ENCODE results near the gene SLFN11.
"Not testable (repeated sequence)": the region's sequence is repeated elsewhere in the genome, so short reads cannot be mapped to it uniquely, and the experiment has no call there.

SLFN11 gene, protein sequence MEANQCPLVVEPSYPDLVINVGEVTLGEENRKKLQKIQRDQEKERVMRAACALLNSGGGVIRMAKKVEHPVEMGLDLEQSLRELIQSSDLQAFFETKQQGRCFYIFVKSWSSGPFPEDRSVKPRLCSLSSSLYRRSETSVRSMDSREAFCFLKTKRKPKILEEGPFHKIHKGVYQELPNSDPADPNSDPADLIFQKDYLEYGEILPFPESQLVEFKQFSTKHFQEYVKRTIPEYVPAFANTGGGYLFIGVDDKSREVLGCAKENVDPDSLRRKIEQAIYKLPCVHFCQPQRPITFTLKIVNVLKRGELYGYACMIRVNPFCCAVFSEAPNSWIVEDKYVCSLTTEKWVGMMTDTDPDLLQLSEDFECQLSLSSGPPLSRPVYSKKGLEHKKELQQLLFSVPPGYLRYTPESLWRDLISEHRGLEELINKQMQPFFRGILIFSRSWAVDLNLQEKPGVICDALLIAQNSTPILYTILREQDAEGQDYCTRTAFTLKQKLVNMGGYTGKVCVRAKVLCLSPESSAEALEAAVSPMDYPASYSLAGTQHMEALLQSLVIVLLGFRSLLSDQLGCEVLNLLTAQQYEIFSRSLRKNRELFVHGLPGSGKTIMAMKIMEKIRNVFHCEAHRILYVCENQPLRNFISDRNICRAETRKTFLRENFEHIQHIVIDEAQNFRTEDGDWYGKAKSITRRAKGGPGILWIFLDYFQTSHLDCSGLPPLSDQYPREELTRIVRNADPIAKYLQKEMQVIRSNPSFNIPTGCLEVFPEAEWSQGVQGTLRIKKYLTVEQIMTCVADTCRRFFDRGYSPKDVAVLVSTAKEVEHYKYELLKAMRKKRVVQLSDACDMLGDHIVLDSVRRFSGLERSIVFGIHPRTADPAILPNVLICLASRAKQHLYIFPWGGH

GRCh38 chr17:35373534-35373983 lies at the start of gene SLFN11:
Gene SLFN11, minus strand, starts transcription at chr17:35373621. Its CDS starts 9,814 bp downstream, at chr17:35363807.
- DNase-seq = peak; percentile 84 to 89

- not testable (repeated sequence) for DNase-seq
These were observed 47.6 kb upstream of the SLFN11 start for GRCh38 chr17:35421069-35421468.

DNA sequence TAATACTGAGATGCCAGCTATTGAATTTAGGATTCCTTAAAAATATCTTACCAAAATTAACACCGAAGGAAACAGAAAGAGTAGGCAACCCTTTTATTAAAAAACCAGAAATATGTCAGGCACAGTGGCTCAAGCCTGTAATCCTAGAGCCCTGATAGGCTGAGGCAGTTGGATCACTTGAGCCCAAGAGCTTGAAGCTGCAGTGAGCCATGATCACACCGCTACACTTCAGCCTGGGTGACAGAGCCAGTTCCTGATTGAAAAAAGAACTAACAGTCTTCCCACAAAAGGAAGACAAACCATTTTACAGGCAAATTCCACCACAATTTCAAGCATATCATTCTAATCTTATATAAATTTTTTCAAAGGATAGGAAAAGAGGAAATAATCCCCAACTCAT lies 43.2 kb upstream of the SLFN11 start:
- no peak for DNase-seq

DNA sequence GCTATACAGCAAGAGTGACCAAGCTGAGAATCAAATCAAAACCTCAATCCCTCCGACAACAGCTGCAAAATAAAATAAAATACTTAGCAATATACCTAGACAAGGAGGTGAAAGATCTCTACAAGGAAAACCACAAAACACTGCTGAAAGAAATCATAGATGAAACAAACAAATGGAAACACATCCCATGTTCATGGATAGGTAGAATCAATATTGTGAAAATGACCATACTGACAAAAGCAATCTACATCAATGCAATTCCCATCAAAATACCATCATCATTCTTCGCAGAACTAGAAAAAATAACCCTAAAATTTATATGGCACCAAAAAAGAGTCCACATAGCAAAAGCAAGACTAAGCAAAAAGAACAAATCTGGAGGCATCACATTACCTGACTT lies 41.3 kb upstream of the SLFN11 start:
- DNase-seq = not testable (repeated sequence)

- DNase-seq = no peak
These were observed 40.8 kb upstream of the SLFN11 start for GRCh38 chr17:35414247-35414646.

GRCh38 chr17:35407531-35407930 lies 34.1 kb upstream of the SLFN11 start:
- DNase-seq = no peak

DNA sequence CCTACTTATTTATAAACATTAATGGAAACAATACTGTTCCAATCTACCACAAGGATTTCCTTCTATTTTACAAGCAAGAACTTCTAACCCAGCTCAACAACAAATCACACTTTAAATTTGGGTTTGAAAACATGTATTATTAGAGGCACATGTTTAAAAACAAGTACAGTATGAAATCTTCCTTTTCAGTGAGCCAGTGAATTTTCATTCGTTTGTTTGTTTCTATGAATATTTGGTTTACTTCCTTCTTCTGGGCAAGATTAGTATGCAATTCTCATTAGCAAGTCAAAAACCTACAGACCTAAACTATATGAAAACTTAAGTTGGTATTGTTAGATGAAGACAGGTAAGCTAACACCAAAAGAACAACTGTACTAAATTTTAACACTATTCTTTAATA lies 33.1 kb upstream of the SLFN11 start:
- no peak for DNase-seq

DNA sequence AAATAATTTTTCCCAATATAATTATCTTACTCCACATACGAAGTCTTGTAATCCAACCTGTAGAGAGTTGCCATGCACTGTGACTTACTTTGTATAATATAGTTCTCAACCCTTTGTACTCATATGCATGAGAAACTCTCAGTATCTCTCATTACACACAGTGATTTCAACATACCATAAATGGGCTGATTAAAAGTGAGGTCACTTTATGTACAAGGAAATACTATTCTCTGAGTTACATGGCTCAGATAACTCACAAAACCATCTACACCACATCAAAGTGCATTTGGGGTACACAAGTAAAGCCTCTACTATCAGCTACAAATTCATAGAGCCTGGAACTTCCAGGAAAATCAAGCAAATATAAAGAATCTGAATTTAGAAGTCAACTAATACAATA lies 30.9 kb upstream of the SLFN11 start:
- no peak for DNase-seq

- DNase-seq = not testable (repeated sequence)
These were observed 20.4 kb upstream of the SLFN11 start for GRCh38 chr17:35393783-35394182.

DNA sequence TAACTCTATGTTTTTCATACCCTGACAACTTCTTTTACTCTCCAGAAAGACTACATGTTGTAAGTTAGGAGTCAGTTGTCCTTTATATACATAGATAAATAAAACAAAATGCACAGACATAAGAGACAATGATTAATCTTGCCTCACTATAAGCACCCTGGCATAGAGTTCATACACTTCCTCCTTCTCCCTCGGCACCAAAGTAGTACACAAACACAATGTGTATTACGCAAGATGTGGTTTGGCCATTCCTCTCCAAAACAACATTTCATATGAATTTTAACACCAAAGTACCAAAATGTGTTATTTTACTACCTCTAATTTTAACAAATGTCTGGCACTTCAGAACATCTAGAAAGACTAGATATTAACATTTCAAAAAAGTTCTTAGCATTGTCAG lies 17.2 kb upstream of the SLFN11 start:
- no peak for DNase-seq

DNA sequence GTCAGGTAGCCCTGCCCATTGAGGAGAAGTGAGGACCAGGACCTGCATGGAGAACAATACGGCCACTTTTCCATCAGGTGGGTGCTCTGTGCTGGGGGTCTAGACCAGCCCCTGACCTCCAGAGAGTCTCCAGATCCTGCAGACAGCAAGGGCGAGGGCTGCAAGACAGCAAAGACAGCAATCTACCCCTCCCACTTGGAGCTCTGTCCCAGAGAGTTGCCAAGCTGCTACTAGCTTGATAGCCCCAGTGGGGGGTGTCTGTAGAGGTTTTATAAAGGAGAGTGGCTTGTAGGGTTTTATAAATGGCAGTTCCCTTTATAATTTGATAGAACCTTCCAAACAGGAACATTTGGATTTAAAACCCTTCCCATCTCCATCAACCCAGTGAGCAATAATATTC lies 16.7 kb upstream of the SLFN11 start:
- DNase-seq = no peak

DNA sequence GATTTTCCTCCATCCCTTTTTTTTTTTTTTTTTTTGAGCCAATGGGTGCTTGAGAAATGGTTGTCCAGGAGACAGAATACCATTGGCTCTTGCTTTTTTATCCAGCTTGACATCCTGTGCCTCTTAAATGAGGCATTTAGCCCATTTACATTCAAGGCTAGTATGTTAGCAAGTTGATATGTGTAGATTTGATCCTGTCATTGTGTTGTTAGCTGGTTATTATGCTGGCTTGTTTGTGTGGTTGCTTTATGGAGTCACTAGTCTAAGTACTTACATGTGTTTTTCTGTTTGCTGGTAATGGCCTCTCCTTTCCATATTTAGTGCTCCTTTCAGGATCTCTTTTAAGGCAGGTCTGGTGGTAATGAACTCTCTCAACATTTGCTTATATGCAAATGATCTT lies 14.1 kb upstream of the SLFN11 start:
- no peak for DNase-seq

DNA sequence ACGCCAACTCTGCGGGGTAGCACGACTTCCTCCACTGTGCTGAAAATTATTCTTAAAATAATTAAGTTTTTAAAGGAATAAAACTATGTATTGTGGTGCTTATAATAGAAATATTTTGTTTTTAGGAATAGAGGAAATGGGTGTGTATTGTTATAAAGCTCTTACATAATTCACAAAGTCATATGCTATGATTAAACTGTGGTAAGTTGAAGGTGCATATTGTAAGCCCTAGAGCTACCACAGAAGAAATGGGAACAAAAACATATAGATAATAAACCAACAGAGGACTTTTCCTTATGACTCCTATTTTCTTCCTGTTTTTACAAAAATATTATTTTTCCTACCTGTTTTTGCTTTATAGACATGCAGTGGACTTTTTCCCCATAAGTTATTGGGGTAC lies 4.3 kb upstream of the SLFN11 start:
- DNase-seq = no peak

DNA sequence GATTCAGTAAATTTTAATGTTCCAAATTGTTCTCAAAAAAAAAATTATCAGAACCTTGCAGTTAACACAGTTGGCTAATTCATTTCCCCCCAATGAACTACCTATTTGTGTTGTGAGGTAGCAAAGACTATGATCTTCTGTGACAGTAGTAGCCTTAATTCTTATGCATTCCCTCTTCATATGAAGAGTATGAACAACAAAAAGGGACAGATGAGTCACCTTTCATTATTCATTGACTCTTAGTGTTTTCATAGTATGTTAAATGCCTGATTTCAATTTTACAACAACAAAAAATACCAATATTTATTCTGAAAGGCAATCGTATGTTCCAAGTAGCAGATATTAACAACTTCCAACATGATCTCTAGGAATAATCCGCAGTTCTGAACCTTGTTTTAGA lies 3.6 kb upstream of the SLFN11 start:
- DNase-seq = no peak

DNA sequence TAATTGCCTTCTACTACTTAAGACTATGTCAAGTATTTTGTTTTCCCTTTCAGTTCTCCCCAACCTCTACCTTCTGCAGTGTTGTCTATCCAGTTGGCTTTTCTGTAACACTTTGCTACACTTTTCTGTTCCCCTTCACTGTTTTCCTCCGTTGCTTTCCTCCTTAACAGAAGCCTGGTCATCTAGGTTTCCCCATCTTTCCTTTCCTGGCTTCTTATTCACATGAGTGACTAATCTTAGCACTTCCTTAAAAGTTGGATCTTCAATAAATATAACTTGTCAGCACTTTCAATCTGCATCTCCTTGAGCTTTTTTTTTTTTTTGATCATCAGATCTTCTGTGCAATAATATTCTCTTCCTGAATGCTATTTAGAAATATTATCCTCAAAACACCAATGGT lies 2.8 kb upstream of the SLFN11 start:
- DNase-seq = no peak

GRCh38 chr17:35374766-35375344 lies 1.4 kb upstream of the SLFN11 start:
- DNase-seq = no peak

- DNase-seq = peak; percentile 30 to 42
These were observed 754 bp upstream of the SLFN11 start for GRCh38 chr17:35373984-35374765.

GRCh38 chr17:35372846-35373533 lies 431 bp downstream of the SLFN11 start:
- peak; percentile 5 to 16 for DNase-seq

DNA sequence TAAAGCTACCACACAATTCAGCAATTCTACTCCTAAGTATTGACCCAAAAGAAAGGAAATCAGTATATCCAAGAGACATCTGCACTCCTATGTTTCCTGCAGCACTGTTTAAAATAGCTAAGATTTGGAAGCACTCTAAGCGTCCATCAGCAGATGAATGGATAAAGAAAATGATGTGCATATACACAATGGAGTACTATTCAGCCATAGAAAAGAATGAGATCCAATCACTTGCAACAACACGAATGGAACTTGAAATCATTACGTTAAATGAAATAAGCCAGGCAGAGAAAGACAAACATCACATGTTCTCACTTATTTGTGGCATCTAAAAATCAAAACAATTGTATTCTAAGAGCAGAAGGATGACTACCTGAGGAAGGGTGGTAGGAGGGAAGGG lies 1.5 kb downstream of the SLFN11 start:
- DNase-seq = no peak

- peak in 1 of 2 experiments; percentile 18 for DNase-seq
These were observed 5.2 kb downstream of the SLFN11 start for GRCh38 chr17:35368081-35368830.

DNA sequence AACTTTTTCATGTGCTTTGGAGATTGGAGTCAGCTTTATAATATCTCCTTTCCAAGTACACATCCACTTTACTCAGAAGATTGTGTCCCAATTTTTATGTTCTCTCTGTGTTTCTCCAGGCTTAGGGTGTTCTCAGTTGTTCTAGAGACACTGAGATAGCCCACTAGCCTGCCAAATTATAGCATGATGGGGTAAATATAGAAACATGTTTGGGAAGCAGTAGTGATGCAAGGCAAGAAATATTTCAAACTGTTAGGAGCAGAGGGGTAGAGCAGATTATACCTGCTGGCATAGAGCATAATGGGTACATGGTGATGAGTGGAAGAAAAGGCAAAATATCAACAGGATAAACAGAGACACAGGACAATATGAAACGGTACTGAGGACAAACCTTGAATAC lies 12.4 kb downstream of the SLFN11 start:
- no peak for DNase-seq

All from stimulated activated CD4-positive, alpha-beta T cell treated with anti-CD3 and anti-CD28 coated beads, Interleukin-4, amount 100 ng/mL, for 4 hours (primary cell).